Muscle of back (tissue), 13 donors: ENCODE data around the gene PPM1H. TPM values are rescaled to one million over a fixed set of nuclear protein-coding genes. Genes with fewer than 3 reads are reported as not detected.
"Not testable (repeated sequence)": the region's sequence is repeated elsewhere in the genome, so short reads cannot be mapped to it uniquely, and the experiment has no call there.

Experiments
- DNase-seq, 3 donors: peaks; one replicate each; pipeline versions ENCODE4 v3.0.0 to v3.0.0-alpha.2; 2013
- long read RNA-seq, 9 donors: transcript quantifications; one replicate each; lab custom pipeline, GENCODE V29; 2026
- polyA plus RNA-seq, 10 donors: library from polyadenylated mRNA; unstranded; fragments of 120-200 nt; gene quantifications; one replicate each; pipeline ENCODE4 v1.2.1, GENCODE V29; 2013; ENCODE audit not compliant: insufficient read length in 10 of 10

PPM1H gene, protein sequence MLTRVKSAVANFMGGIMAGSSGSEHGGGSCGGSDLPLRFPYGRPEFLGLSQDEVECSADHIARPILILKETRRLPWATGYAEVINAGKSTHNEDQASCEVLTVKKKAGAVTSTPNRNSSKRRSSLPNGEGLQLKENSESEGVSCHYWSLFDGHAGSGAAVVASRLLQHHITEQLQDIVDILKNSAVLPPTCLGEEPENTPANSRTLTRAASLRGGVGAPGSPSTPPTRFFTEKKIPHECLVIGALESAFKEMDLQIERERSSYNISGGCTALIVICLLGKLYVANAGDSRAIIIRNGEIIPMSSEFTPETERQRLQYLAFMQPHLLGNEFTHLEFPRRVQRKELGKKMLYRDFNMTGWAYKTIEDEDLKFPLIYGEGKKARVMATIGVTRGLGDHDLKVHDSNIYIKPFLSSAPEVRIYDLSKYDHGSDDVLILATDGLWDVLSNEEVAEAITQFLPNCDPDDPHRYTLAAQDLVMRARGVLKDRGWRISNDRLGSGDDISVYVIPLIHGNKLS
- 1 to 10 TPM; 2.8 to 4.9 (median 3.5) TPM for polyA plus RNA-seq
- long read RNA-seq, donor 1, partial matches to known transcripts, result 0 of 1 reads
- long read RNA-seq, donor 1, other reads (novel, unspliced or antisense), result 0 of 1 reads
- long read RNA-seq, donor 2, result 0 reads
- long read RNA-seq, donor 3, result 0 reads
- long read RNA-seq, donor 4, result 0 reads
- long read RNA-seq, donor 5, partial matches to known transcripts, result 0 of 1 reads
- long read RNA-seq, donor 5, other reads (novel, unspliced or antisense), result 0 of 1 reads
- long read RNA-seq, donor 6, partial matches to known transcripts, result 6 of 6 reads
- long read RNA-seq, donor 6, other reads (novel, unspliced or antisense), result 0 of 6 reads
- long read RNA-seq, donor 7, result 0 reads
- long read RNA-seq, donor 8, result 0 reads
- long read RNA-seq, donor 9, result 0 reads

DNA sequence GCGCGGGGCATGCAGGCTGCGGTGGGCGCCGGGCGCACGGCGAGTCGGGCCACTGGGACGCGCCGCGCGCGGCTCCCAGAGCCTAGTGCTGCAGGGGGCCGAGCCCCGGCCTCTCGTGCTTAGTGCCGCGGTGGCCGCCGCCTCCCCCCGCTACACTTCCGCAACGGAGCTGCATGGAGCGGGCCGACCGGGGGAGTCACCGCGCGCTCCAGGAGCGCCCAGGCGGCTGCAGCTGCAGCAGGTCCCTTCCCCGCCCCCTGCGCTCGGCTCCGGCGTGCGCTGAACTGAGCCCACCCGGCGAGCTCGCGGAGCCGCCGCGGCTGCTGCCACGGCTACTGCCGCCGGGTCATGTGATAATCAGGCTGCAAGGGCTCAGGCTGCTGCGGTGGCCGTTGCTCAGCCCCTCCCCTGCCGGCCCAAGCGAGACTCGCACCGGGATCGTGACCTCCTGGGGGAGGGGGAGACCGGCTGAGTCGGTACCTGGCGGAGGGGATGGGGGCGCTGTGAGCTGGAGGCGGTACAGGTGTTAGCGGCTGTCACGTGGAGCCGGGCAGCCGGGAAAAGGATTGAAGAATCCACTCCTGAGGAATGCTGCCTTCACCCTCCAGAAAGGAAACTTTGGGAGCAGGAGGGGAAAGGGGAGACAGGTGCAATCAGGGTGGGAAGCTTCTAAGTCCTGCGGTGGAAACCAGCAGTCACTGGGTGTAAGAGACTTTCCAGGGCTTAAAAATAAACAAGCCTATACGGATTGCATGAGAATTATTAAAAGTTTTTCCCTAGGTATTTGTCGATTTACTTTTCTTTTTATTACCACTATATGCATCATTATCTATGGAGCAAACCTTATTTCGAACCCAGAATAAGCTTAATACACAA lies at the start of gene PPM1H:
TSS of gene PPM1H (minus strand) at position 352 of the 876 bp plus-strand sequence. CDS start 414 bp downstream, outside the sequence.
- peak in 2 of 3 donors; percentile 40 to 76 for DNase-seq

DNA sequence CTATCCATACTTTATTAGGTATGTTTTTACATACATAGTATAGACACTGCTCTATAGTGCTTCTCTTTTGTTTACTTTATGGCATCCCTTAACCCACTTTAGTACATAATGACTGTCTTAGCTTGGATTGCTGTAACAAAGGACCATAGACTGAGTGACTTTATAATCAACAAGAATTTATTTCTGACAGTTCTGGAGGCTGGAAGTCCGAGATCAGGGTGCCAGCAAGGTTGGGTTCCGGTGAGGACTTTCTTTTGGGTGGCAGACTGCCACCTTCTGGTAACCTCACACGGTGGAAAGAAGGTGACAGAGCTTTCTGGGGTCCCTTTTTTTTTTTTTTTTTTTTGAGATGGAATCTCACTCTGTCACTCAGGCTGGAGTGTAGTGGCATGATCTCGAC lies 48.6 kb upstream of the PPM1H start:
- no peak for DNase-seq

DNA sequence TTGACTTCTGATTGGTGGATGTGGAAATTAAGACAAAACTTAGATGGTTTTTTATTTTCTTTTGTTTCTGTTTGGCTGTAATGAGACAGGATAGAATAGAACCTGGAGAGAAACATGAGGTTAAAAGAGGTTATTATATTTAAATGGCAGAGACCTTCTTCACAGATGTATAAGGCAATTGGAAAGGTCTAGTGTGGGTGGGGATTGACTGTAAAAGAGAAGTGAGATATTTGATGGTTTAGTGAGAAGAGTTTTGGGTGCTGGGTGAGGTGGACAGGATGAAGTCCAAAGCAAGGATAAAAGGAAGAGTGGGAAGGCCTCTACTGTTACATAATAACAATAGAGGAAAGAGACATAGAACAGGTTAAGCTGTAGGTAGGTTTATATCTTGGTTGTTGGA lies 43.8 kb upstream of the PPM1H start:
- no peak for DNase-seq

DNA sequence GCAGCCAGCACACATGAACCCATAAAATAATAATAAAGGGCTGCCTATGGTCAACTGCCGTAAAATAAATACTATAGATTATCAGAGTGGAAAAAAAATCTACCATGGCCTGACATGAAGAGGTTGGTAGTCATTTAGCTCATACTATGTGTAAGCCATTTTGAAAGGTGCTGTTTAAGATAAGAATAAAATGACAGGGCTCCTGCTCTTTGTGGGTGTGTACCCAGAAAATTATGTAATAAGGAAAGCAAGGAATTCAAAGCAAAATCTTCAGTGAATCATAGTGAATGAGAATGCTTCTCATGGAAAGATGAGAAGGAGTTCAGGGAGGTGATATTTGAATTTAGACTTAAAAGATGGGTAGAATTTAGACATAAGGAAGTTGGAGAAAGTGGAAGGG lies 42.9 kb upstream of the PPM1H start:
- no peak for DNase-seq

DNA sequence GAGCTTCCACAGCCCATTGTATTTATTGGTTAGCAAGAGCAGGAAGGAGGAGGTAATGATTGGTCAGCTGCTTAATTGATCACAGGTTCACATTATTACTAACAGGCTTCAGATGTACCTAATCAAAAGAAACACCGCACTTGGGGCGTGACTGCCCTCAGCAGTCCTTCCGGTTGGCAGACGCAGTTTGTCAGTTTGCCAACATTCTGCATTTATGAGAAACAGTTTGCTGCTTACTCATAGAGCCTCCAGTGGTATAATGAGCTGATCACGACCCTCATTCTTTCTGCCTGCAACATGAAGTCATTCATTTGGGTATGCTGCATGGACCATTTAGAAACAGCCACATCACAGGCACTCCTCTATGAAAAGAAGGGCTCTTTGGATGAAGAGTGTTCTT lies 42.5 kb upstream of the PPM1H start:
- peak in 2 of 3 donors; percentile 7 to 21 for DNase-seq

DNA sequence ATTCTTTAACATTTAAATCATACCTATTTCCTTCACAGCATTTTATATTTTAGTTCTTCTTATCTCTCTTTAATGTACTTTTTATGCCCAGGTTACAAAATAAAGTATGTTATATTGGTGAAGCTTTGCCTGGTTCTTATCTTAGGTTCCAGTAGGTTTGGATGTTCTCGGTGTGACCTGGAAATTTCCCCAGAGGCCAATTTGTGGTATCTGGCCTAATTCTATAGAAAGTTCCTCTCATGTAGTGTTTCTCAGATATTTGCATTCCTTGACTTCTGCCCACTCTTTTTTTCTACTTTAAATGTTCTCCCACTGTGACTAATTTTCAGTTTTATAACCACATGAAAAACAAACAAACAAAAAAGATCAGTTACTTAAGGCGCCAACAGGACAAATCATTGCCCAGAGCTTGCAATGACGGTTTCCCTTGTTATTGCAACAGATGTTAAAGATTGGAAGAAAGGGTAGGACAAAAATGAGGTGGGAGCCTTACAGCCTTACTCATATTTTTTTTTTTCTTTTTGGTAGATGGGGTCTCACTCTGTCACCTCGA lies 41.2 kb upstream of the PPM1H start:
- no peak for DNase-seq

DNA sequence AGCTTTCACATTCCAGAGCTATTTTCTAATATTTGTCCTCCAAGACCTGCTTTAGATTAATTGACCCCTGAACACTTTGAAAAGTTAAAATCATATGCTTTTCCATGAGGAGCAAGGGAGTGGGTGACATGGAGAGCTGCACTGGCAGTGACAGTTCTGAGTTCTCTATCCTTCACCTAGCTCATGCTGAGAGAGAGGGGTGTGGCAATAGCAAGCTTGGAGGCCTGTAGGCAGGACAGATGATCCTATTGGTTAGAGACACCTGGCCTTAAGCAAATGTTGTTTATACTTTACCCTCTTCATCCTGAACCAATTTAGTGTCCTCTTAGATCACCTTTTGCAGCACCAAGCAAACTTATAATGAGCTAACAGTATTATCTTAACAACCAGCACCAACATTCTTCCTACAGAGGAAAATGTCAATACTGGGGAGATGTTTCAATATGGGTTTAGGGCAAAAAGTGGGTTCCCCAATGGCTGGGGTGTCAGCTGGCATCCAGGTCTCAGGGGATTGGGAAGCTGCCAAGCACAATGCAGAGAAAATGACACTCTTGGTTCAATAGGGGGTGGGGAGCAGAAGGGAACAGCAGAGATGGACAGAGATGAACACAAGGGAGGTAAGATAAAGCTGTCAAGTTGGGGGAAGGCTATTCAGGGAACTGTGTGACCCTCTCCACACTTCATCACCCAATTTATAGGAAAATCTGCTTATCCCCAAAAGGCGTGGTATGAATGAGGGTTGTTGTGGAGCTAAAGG lies 37.0 kb upstream of the PPM1H start:
- DNase-seq, result no peak

DNA sequence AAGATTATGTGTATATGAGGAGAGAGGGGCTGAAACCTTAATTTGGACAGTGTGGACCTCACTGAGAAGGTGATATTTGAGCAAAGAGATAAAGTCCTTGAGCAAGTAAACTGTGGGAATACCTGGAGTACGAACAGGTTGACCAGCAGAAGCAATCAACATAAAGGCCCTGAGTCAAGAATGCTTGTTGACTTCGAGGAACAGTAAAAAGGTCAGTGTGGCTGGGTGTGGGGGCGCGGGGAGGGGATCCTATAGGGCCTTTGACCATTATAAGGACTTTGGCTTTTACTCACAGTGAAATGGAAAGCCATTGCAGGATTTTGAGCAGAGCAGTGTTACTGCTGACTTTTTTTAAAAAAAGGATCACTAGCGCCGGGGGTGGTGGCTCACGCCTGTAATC lies 34.7 kb upstream of the PPM1H start:
- no peak for DNase-seq

DNA sequence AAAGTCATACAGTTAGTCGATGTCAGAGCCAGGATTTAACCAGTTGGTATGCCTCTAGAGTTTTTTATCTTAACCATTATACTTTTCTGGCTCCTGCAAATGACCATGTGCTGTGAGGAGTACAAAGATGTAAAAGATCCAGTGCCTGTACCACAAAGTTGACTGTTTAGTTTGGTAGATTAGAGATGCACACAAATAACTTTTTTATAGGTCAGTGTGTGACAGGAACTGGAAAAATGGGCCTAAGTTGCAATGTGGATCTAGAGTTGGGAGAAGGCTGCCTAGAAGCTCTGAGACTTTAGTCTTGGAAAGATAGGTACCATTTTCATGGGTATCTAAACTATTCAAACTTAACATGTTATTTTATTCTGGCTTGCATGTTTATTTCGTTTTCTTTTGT lies 32.8 kb upstream of the PPM1H start:
- no peak for DNase-seq

DNA sequence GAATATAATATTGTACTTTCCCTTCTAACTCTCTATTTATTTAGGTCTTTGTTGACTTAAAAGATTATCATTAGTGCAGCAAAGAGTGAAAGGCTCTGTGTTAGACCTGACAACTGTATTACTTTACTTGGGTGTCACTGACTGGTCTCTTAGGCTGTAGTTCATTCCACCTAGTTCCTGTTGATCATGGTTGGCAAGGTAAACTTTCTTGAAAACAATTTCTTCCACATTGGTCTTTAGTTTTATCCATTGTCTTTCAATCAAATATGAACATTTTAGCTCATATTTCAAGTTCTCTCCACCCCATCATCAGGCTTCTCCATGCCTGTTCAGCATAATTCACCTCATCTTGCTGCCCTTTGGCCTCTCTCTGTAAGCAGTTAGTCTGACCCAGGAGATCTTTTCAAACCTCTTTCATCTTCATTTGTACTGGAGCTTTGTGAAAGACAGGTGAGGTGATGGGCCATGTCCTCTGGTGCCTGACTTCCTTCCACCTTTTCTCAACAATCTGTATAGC lies 32.1 kb upstream of the PPM1H start:
- DNase-seq, result no peak

DNA sequence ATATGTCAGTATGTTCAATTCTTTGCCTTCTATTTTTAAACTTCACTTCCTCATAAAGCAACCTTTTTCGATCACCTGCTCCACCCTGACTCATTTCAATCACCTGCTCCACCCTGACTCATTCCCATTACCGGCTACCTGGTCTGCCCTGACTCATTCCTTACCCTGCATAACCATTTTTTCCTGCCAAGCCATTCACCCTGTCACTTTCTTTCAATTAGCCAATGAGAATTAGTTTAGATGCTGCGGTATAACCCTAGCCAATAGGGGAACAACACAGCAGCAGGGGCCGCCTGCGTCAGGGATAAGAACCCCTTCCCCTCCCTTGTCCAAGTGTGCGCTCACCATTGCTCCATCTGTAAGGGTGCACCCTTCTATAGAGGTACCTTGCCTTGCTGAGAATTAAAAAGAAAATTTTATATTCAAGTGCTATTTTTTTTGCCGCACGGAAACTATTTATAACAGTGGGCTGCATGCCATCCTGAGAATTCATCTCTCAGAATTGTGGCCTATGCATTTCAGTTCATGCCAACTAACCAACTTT lies 31.6 kb upstream of the PPM1H start:
- DNase-seq, result not testable (repeated sequence)

DNA sequence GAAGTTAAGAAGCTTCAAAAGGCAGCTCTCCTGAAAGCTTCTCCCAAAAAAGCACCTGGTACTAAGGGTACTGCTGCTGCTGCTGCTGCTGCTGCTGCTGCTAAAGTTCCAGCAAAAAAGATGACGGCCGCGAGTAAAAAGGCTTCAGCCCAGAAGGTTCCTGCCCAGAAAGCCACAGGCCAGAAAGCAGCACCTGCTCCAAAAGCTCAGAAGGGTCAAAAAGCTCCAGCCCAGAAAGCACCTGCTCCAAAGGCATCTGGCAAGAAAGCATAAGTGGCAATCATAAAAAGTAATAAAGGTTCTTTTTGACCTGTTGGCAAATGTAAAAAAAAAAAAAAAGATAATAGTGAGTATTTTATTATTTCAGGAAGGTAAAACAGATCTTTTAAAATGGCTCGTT lies 30.8 kb upstream of the PPM1H start:
- not testable (repeated sequence) for DNase-seq

DNA sequence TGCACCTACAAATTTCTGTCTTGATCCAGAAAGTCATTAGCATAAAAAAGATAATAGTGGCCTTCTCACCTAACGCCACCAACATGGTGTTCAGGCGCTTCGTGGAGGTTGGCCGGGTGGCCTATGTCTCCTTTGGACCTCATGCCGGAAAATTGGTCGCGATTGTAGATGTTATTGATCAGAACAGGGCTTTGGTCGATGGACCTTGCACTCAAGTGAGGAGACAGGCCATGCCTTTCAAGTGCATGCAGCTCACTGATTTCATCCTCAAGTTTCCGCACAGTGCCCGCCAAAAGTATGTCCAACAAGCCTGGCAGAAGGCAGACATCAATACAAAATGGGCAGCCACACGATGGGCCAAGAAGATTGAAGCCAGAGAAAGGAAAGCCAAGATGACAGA lies 30.3 kb upstream of the PPM1H start:
- DNase-seq, result not testable (repeated sequence)

DNA sequence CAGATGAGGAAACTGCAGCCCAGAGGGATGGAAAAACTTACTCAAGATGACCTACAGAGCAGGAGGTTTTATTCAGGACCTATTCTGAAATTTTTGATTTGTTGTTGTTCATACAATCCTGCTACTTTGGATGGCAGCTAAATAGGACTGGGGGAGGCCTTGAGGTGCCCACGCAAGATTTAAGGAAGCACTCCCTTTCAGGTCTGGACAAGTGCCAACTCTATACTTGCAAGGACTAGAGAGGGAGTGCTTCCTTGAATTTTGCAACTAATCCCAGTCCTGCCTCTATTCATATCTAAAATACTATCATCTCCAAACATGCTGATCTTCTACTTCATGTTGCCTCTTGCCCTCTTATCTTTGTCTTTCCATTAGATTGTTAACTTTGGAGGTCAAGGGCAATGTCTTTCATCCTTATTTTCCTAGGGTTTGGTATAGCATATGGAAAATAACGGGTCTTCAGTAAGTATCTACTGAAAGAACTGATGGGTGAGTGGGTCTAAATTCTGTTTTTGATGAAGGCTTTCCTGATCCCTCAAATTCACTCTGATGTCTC lies 28.6 kb upstream of the PPM1H start:
- no peak for DNase-seq

DNA sequence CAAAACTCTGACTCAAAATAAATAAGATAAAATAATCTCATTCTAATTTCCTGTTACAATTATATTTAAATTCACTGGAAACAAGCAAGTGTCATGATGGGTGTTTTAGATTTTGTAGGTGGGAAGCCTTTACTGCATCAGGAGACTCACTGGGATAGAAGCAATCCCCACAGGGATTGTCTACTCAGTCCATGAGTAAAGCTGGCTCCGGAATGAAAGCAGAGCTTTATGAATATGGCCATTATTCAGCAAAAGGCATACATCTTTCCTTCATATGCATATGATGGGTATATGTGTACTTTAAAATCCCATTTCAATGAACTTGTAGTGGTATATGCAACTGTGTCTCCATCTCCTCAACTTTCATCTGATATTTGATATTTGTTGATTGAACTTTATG lies 25.4 kb upstream of the PPM1H start:
- no peak for DNase-seq

DNA sequence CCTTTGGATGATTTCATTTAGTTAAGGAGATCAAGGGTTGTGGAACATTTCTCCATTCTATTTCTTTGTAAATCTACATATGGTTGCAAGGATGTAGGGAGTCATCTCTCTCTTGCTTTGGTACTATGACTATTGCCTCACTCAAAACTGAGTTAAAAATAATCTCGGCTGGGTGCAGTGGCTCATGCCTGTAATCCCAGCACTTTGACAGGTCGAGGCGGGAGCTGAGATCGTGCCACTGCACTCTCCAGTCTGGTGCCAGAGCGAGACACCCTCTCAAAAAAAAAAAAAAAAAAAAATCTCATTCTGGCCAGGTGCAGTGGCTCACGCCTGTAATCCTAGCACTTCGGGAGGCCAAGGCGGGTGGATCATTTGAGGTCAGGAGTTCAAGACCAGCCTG lies 24.8 kb upstream of the PPM1H start:
- DNase-seq, result no peak

DNA sequence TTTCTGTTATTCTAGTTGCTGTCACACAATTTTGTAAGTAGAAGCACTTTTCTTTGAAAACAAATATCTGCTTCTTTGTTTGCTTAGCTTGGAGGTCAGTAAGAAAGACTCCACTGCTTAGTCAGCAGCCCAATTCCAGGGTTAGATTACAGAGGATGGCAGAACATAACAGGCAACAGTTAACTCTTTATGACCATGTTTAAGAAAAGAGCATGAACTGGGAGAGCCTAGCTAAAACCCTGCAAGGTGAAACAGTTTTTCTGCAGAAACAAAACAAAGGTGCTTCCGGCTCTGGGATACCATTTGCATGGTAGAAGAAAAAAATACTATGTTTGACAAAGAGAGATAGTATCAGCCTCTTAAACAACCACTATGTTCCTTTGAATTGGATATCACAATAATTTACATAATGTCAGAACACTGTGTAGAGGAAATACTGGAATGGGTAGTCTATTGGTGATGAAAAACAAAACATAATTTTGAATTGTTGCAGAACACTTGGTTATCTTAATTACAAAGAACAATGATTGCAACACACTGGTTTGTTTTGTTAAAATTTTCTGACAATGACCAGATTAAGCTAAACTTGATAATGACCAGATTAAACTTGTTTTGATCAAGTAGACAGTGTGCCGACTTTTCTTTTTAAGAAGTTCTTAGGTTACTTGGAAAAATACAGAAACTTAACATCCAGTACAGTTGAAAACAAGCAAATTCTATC lies 22.4 kb upstream of the PPM1H start:
- no peak for DNase-seq

DNA sequence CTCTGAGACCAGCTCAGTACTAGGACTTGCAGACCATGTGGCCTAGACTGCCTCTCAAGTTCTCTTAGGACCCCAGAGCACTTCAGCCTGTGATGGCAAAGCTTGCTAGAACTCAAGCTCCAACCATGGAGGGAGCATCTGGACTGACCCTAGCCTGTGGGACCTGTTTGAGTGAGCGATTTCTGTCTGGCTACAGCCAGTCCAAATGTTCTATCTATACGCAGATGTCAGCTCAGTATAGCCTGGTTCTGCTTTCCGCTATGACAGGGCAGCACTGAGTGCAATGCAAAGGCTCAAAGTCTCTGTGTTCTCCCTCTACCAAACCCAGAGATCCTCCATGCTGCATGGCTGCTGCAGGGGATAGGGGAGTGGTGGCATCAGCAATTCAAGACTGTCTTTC lies 20.7 kb upstream of the PPM1H start:
- DNase-seq, result no peak

DNA sequence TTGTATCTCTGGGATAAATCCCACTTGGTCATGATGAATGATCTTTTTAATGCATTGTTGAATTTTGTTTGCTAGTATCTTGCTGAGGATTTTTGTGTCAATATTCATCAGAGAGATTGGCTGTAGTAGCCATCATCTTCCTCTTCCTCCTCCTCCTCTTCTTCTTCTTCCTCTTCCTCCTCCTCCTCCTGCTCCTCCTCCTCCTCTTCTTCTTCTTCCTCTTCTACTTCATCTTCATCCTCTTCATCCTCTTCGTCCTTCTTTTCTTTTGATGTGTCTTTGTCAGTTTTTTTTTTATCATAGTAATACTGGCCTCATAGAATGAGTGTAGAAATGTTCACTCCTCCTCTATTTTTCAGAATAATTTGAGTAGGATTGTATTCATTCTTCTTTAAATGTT lies 15.4 kb upstream of the PPM1H start:
- DNase-seq, result no peak
